Measurements from ENCODE around the gene TCF19. TPM values are rescaled to one million over a fixed set of nuclear protein-coding genes. Genes with fewer than 3 reads are reported as not detected.

The TCF19 gene
- total and polyA plus RNA-seq, 10 of the 15 experiments (the other 5 are each of a cell fraction or from before 2014, with no cell fraction given), result 7.7 to 103 (median 53.3) TPM

GRCh38 chr6:31130751-31131150 is 27.6 kb upstream of the TCF19 start:
- ATAC-seq (no peak), DNase-seq (ENCODE audit: low read depth, low spot score) (no peak), FAIRE-seq (no peak)
- H3K79me2 ChIP-seq (ENCODE audit: control insufficient read depth, insufficient read depth, low read length), result no peaks in the 10 kb centered on the region
- H3K4me2 ChIP-seq (ENCODE audit: control insufficient read depth, insufficient read depth), result no peak overlapping the region
- H3K9ac ChIP-seq (ENCODE audit: control insufficient read depth, insufficient read depth, low read length), result no peak overlapping the region
- H3K4me1 ChIP-seq (ENCODE audit: control insufficient read depth, insufficient read depth, low read length), result no peaks in the 10 kb centered on the region; the same call in 1 of the 2 replicates
- SMC1A ChIA-PET (ENCODE audit: uncharacterized antibody, unreplicated experiment), result interaction anchor here (0.6 to 1.9 kb wide), 2 partner anchors 15 to 89 kb away, joined by 3 to 5 read pairs; no protein-coding TSS in a partner anchor
- H3K27ac ChIP-seq (ENCODE audit: control insufficient read depth, insufficient read depth), result no peak overlapping the region
- BruUV-seq (replicated peaks), result no TSS peak
- H3K9me3 ChIP-seq (replicated peaks; ENCODE audit: control insufficient read depth, insufficient read depth, low read length), result no peaks in the 10 kb centered on the region
- RAD21 ChIA-PET (ENCODE audit: unreplicated experiment), result interaction anchor here (0.8 to 1.6 kb wide), 3 partner anchors 62 to 236 kb away, joined by 3 to 5 read pairs (median 3); no protein-coding TSS in a partner anchor
- intact Hi-C loops (cut with micrococcal nuclease; ENCODE audit: unreplicated experiment), result no loop called here
- CTCF ChIA-PET, result interaction anchor here (0.6 to 22.9 kb wide), 6 partner anchors 44 to 273 kb away, joined by 3 to 326 read pairs (median 3); no protein-coding TSS in a partner anchor
- H4K20me1 ChIP-seq (ENCODE audit: control insufficient read depth, insufficient read depth), result no peaks in the 10 kb centered on the region
- POLR2A ChIA-PET, result interaction anchor here (0.5 to 0.7 kb wide), 3 partner anchors 54 to 575 kb away, joined by 3 to 4 read pairs (median 3); no protein-coding TSS in a partner anchor
- H3K36me3 ChIP-seq (ENCODE audit: control insufficient read depth in 2 of 2, insufficient read depth in 2 of 2, low read length in 1 of 2), result no peaks in the 10 kb centered on the region
- no peak overlapping the region for H2AFZ ChIP-seq (ENCODE audit: control insufficient read depth, low read depth, low read length)
- H3K27me3 ChIP-seq (replicated peaks in 1 of 2; ENCODE audit: control insufficient read depth in 2 of 2, insufficient read depth in 2 of 2, low read length in 1 of 2), result no peaks in the 10 kb centered on the region; a peak in 1 of 4 replicates
- no peak overlapping the region for H3K4me3 ChIP-seq
- WGBS (ENCODE audit: insufficient coverage, insufficient replicate concordance, low lambda C conversion rate, missing lambda C conversion rate), result 63% methylated on average over 3 of the region's 3 CpGs
- in situ Hi-C loops (cut with MboI), result no loop called here
- TF ChIP-seq, protein P1, sequence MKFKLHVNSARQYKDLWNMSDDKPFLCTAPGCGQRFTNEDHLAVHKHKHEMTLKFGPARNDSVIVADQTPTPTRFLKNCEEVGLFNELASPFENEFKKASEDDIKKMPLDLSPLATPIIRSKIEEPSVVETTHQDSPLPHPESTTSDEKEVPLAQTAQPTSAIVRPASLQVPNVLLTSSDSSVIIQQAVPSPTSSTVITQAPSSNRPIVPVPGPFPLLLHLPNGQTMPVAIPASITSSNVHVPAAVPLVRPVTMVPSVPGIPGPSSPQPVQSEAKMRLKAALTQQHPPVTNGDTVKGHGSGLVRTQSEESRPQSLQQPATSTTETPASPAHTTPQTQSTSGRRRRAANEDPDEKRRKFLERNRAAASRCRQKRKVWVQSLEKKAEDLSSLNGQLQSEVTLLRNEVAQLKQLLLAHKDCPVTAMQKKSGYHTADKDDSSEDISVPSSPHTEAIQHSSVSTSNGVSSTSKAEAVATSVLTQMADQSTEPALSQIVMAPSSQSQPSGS (IDR thresholded peaks at IDR 0.05; ENCODE audit: low read length), result no peak
- TF ChIP-seq SMC3 (IDR thresholded peaks at IDR 0.05; ENCODE audit: borderline replicate concordance, low read length), result no peak
- TF ChIP-seq GABPA (IDR thresholded peaks at IDR 0.05; ENCODE audit: low read depth), result no peak
- no peak for TF ChIP-seq POU2F2 (IDR thresholded peaks at IDR 0.05; ENCODE audit: borderline replicate concordance, low read depth, low read length)
- TF ChIP-seq NFYB (IDR thresholded peaks at IDR 0.05; ENCODE audit: insufficient read depth, low read depth, low read length), result no peak
- TF ChIP-seq, protein P2, sequence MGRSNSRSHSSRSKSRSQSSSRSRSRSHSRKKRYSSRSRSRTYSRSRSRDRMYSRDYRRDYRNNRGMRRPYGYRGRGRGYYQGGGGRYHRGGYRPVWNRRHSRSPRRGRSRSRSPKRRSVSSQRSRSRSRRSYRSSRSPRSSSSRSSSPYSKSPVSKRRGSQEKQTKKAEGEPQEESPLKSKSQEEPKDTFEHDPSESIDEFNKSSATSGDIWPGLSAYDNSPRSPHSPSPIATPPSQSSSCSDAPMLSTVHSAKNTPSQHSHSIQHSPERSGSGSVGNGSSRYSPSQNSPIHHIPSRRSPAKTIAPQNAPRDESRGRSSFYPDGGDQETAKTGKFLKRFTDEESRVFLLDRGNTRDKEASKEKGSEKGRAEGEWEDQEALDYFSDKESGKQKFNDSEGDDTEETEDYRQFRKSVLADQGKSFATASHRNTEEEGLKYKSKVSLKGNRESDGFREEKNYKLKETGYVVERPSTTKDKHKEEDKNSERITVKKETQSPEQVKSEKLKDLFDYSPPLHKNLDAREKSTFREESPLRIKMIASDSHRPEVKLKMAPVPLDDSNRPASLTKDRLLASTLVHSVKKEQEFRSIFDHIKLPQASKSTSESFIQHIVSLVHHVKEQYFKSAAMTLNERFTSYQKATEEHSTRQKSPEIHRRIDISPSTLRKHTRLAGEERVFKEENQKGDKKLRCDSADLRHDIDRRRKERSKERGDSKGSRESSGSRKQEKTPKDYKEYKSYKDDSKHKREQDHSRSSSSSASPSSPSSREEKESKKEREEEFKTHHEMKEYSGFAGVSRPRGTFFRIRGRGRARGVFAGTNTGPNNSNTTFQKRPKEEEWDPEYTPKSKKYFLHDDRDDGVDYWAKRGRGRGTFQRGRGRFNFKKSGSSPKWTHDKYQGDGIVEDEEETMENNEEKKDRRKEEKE (IDR thresholded peaks at IDR 0.05), result no peak
- TF ChIP-seq IRF4 (IDR thresholded peaks at IDR 0.05; ENCODE audit: low read depth, low read length), result no peak
- TF ChIP-seq SMAD5 (IDR thresholded peaks at IDR 0.05; ENCODE audit: low read depth), result no peak
- TF ChIP-seq EP300 (IDR thresholded peaks at IDR 0.05; ENCODE audit: borderline replicate concordance in 1 of 2, control insufficient read depth in 1 of 2, low read depth in 2 of 2, low read length in 2 of 2), result no peak
- TF ChIP-seq, protein P3, sequence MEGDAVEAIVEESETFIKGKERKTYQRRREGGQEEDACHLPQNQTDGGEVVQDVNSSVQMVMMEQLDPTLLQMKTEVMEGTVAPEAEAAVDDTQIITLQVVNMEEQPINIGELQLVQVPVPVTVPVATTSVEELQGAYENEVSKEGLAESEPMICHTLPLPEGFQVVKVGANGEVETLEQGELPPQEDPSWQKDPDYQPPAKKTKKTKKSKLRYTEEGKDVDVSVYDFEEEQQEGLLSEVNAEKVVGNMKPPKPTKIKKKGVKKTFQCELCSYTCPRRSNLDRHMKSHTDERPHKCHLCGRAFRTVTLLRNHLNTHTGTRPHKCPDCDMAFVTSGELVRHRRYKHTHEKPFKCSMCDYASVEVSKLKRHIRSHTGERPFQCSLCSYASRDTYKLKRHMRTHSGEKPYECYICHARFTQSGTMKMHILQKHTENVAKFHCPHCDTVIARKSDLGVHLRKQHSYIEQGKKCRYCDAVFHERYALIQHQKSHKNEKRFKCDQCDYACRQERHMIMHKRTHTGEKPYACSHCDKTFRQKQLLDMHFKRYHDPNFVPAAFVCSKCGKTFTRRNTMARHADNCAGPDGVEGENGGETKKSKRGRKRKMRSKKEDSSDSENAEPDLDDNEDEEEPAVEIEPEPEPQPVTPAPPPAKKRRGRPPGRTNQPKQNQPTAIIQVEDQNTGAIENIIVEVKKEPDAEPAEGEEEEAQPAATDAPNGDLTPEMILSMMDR (IDR thresholded peaks at IDR 0.05 in 2 of 3, conservative IDR thresholded peaks at IDR 0.05 in 1 of 3; ENCODE audit: control insufficient read depth in 2 of 3, extremely low read depth in 1 of 3, insufficient read depth in 1 of 3, low read depth in 3 of 3, low read length in 3 of 3), result no peak
- no peak for TF ChIP-seq YBX1 (IDR thresholded peaks at IDR 0.05)
- TF ChIP-seq SIN3A (IDR thresholded peaks at IDR 0.05; ENCODE audit: low read depth, low read length), result no peak
- TF ChIP-seq KDM1A (IDR thresholded peaks at IDR 0.05; ENCODE audit: borderline replicate concordance), result no peak
- TF ChIP-seq, protein P4, sequence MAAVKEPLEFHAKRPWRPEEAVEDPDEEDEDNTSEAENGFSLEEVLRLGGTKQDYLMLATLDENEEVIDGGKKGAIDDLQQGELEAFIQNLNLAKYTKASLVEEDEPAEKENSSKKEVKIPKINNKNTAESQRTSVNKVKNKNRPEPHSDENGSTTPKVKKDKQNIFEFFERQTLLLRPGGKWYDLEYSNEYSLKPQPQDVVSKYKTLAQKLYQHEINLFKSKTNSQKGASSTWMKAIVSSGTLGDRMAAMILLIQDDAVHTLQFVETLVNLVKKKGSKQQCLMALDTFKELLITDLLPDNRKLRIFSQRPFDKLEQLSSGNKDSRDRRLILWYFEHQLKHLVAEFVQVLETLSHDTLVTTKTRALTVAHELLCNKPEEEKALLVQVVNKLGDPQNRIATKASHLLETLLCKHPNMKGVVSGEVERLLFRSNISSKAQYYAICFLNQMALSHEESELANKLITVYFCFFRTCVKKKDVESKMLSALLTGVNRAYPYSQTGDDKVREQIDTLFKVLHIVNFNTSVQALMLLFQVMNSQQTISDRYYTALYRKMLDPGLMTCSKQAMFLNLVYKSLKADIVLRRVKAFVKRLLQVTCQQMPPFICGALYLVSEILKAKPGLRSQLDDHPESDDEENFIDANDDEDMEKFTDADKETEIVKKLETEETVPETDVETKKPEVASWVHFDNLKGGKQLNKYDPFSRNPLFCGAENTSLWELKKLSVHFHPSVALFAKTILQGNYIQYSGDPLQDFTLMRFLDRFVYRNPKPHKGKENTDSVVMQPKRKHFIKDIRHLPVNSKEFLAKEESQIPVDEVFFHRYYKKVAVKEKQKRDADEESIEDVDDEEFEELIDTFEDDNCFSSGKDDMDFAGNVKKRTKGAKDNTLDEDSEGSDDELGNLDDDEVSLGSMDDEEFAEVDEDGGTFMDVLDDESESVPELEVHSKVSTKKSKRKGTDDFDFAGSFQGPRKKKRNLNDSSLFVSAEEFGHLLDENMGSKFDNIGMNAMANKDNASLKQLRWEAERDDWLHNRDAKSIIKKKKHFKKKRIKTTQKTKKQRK (IDR thresholded peaks at IDR 0.05; ENCODE audit: low read depth, low read length), result no peak
- no peak for TF ChIP-seq MTA3 (IDR thresholded peaks at IDR 0.05; ENCODE audit: borderline replicate concordance, low read length)

Measured in GM12878 (cell line).